ENCODE measurements around the gene CACNG6. TPM values are rescaled to one million over a fixed set of nuclear protein-coding genes. Genes with fewer than 3 reads are reported as not detected.
A peak's percentile ranks its signal among the peaks of the same experiment; 100 is the strongest.

CACNG6 gene
- total and polyA plus RNA-seq, 2 of the 13 experiments (the other 11 are each of a cell fraction or from before 2014, with no cell fraction given): not detected

DNA sequence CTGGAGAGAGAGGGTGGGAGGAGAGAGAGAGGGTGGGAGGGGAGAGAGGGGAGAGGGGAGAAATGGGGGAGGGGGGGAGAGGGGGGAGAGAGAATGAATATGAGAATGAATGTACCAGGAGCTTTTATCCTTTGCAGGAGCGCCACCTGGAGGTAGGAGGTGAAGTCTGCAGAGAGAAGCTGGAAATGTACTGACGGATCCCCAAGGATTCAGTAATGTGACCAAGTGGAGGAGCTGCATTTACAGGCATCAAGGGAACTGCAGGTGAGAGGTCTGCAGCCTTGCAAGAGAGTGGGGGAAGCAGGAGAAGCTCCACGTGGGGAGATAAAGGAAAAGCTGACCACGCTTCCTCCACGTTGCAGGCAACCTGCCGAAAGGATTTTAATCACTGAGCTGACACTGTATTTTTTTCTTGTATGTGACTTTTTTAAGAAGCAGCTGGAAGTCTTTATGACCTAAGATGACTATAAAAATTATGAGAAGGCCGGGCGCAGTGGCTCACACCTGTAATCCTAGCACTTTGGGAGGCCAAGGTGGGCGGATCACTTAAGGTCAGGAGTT, 38.6 kb downstream of the CACNG6 start (continued):
- peak; percentile 66 for TF ChIP-seq STAG1 (CRISPR knock-in tag; IDR thresholded peaks at IDR 0.05)

- FAIRE-seq: peak; percentile 68
Measured at GRCh38 chr19:54030895-54031586, 39.6 kb downstream of the CACNG6 start.

More at GRCh38 chr19:54030895-54031586, 39.6 kb downstream of the CACNG6 start:
- Histone ChIP-seq H4K20me1 (ENCODE audit: insufficient read depth, low read length) (no peaks in the 10 kb centered on the region), H3K9me3 (ENCODE audit: low read length) (no peaks in the 10 kb centered on the region), H3K27ac (ENCODE audit: extremely low read length, insufficient read depth, low read length) (no peak overlapping the region), H3K27me3 (ENCODE audit: control insufficient read depth in 1 of 2, insufficient read depth in 2 of 2, low read length in 2 of 2) (no peaks in the 10 kb centered on the region; a peak in 2 of 5 replicates), H3K36me3 (replicated peaks in 1 of 2; ENCODE audit: control insufficient read depth in 1 of 2, insufficient read depth in 2 of 2, low read length in 2 of 2) (no peaks in the 10 kb centered on the region), H3K4me1 (ENCODE audit: insufficient read depth, low read length) (peaks cover 17% of the 10 kb centered on the region), H3K9ac (ENCODE audit: insufficient read depth, low read depth, low read length) (no peak overlapping the region), H2AFZ (ENCODE audit: low read length) (peak overlapping the region; percentile 77), H3K4me2 (ENCODE audit: low read depth, low read length) (peak overlapping the region; percentile 77), H3K79me2 (ENCODE audit: insufficient read depth, low read length) (no peaks in the 10 kb centered on the region), H3K4me3 (replicated peaks in 1 of 3; ENCODE audit: insufficient read depth in 1 of 3, low read depth in 2 of 3, low read length in 3 of 3) (peak overlapping the region; percentile 17 to 41 (median 41); a peak in 4 of 6 replicates)
- DNase-seq (ENCODE audit: low spot score) (no peak), ATAC-seq (peak; percentile 67)
- CTCF ChIA-PET (ENCODE audit: low intra/inter-chr PET ratio, low total read pairs): interaction anchor here (1.2 to 2.9 kb wide), 4 partner anchors 124 to 238 kb away, joined by 6 to 19 read pairs (median 14); no protein-coding TSS in a partner anchor
- in situ Hi-C loops (cut with HindIII; ENCODE audit: extremely low pct_ligation_motif_present, low pct_unique_long_range_greater_than_20kb): no loop called here
- intact Hi-C loops (cut with micrococcal nuclease; ENCODE audit: unreplicated experiment): loop anchor here (1.0 kb wide), 2 partner anchors 189 to 223 kb away; no protein-coding TSS in a partner anchor
- no TSS peak for BruUV-seq (replicated peaks)
- TF ChIP-seq SMC3 (IDR thresholded peaks at IDR 0.05; ENCODE audit: low read length) (peak; percentile 10; the same call in 1 of the 2 replicates), REPIN1 (CRISPR knock-in tag; IDR thresholded peaks at IDR 0.05; ENCODE audit: borderline replicate concordance, low read depth) (no peak), STAG1 (CRISPR knock-in tag; IDR thresholded peaks at IDR 0.05) (peak; percentile 40), CBFB (CRISPR knock-in tag; IDR thresholded peaks at IDR 0.05) (no peak), NFE2 (CRISPR knock-in tag; IDR thresholded peaks at IDR 0.05) (no peak), ZNF703 (CRISPR knock-in tag; IDR thresholded peaks at IDR 0.05; ENCODE audit: borderline replicate concordance) (no peak), MNT (IDR thresholded peaks at IDR 0.05) (peak; percentile 74), CBX2 (IDR thresholded peaks at IDR 0.05; ENCODE audit: low read depth, low read length) (no peak), CBX2 (CRISPR knock-in tag; IDR thresholded peaks at IDR 0.05; ENCODE audit: low read depth) (no peak), ZNF776 (CRISPR knock-in tag; IDR thresholded peaks at IDR 0.05) (no peak), MEF2D (CRISPR knock-in tag; IDR thresholded peaks at IDR 0.05) (no peak), MIER2 (CRISPR knock-in tag; IDR thresholded peaks at IDR 0.05) (no peak), CTCF (CRISPR knock-in tag; IDR thresholded peaks at IDR 0.05) (peak; percentile 59), RBM39 (IDR thresholded peaks at IDR 0.05; ENCODE audit: low read depth, low read length, poor library complexity, severe bottlenecking) (no peak), HES4 (CRISPR knock-in tag; IDR thresholded peaks at IDR 0.05; ENCODE audit: borderline replicate concordance) (no peak)
- TF ChIP-seq, protein P1, sequence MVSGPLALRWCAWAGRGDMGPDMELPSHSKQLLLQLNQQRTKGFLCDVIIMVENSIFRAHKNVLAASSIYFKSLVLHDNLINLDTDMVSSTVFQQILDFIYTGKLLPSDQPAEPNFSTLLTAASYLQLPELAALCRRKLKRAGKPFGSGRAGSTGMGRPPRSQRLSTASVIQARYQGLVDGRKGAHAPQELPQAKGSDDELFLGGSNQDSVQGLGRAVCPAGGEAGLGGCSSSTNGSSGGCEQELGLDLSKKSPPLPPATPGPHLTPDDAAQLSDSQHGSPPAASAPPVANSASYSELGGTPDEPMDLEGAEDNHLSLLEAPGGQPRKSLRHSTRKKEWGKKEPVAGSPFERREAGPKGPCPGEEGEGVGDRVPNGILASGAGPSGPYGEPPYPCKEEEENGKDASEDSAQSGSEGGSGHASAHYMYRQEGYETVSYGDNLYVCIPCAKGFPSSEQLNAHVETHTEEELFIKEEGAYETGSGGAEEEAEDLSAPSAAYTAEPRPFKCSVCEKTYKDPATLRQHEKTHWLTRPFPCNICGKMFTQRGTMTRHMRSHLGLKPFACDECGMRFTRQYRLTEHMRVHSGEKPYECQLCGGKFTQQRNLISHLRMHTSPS (CRISPR knock-in tag; IDR thresholded peaks at IDR 0.05; ENCODE audit: low read depth): no peak
- WGBS (ENCODE audit: low lambda C conversion rate): 2% methylated on average over 13 of the region's 13 CpGs
- POLR2A ChIA-PET: no interaction called here

Measured in HepG2 (cell line).